OCI-LY3 (cell line): ENCODE data around the gene PHLDB1.

Experiments
- EZH2phosphoT487 ChIP-seq: fragments of 200-600 bp; shearing (Covaris generic); IDR thresholded peaks from 2 replicates; pipeline ENCODE4 v1.6.1; 2018; ENCODE audit warnings: antibody characterized with exemption, mixed run types, low read depth
- TF ChIP-seq, protein P1 (sequence below): fragments of 200-600, 300-600 bp; sonication (generic); IDR thresholded peaks from 2 replicates; pipeline ENCODE4 v1.5.1; 2014; ENCODE audit warnings: antibody characterized with exemption, low read length, low read depth

DNA sequence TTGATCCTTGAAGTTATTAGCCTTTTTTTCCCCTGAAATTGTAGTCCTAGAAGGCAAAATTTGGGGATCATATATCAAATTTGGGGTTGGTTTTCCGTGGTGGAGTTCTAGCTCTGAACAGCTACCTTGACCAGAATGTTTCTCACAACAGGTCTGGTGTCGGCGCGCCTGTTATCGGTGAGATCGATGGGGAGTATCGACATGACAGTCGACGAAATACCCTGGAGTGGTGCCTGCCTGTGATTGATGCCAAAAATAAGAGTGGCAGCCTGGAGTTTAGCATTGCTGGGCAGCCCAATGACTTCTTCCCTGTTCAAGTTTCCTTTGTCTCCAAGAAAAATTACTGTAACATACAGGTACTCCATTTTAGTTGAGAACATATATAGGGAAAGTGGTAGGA lies 9.9 kb upstream of the PHLDB1 start:
- TF ChIP-seq, protein P1, sequence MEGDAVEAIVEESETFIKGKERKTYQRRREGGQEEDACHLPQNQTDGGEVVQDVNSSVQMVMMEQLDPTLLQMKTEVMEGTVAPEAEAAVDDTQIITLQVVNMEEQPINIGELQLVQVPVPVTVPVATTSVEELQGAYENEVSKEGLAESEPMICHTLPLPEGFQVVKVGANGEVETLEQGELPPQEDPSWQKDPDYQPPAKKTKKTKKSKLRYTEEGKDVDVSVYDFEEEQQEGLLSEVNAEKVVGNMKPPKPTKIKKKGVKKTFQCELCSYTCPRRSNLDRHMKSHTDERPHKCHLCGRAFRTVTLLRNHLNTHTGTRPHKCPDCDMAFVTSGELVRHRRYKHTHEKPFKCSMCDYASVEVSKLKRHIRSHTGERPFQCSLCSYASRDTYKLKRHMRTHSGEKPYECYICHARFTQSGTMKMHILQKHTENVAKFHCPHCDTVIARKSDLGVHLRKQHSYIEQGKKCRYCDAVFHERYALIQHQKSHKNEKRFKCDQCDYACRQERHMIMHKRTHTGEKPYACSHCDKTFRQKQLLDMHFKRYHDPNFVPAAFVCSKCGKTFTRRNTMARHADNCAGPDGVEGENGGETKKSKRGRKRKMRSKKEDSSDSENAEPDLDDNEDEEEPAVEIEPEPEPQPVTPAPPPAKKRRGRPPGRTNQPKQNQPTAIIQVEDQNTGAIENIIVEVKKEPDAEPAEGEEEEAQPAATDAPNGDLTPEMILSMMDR: no peak
- no peak for TF ChIP-seq EZH2phosphoT487
